ENCODE data around the gene SIGLEC15. TPM values are rescaled to one million over a fixed set of nuclear protein-coding genes. Genes with fewer than 3 reads are reported as not detected.
"Not testable (repeated sequence)": the region's sequence is repeated elsewhere in the genome, so short reads cannot be mapped to it uniquely, and the experiment has no call there.

The SIGLEC15 gene
- total RNA-seq, 3 donors from 2014 or later: 0.16 to 1.5 (median 0.66) TPM

DNA sequence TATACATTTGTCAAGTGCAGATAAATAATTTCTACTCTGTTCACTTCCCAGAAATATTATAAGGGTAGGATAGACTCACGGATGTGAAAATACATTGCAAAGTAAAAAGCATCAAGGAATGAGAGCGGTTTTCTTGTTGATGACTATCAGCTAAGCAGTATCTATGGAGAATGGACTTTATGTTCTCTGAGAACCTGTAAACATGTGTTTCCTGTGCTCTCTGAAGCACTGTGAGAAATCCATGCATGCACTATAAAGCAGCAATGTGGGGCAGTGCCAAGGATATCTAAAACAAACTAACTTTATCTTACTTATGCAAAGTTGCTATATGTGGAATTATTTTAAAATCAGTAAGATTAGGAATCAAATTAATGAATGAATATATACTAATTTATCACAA lies 4.4 kb upstream of the SIGLEC15 start:
- no peaks in the 10 kb centered on the region for H3K27me3 ChIP-seq
- no peaks in the 10 kb centered on the region for H3K4me1 ChIP-seq
- no peaks in the 10 kb centered on the region for H3K36me3 ChIP-seq
- H3K9me3 ChIP-seq: no peaks in the 10 kb centered on the region
- no peak for TF ChIP-seq POLR2A (IDR thresholded peaks at IDR 0.05)
- TF ChIP-seq POLR2AphosphoS5 (IDR thresholded peaks at IDR 0.05): no peak
- TF ChIP-seq, protein P1, sequence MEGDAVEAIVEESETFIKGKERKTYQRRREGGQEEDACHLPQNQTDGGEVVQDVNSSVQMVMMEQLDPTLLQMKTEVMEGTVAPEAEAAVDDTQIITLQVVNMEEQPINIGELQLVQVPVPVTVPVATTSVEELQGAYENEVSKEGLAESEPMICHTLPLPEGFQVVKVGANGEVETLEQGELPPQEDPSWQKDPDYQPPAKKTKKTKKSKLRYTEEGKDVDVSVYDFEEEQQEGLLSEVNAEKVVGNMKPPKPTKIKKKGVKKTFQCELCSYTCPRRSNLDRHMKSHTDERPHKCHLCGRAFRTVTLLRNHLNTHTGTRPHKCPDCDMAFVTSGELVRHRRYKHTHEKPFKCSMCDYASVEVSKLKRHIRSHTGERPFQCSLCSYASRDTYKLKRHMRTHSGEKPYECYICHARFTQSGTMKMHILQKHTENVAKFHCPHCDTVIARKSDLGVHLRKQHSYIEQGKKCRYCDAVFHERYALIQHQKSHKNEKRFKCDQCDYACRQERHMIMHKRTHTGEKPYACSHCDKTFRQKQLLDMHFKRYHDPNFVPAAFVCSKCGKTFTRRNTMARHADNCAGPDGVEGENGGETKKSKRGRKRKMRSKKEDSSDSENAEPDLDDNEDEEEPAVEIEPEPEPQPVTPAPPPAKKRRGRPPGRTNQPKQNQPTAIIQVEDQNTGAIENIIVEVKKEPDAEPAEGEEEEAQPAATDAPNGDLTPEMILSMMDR (IDR thresholded peaks at IDR 0.05): no peak
- no peak for DNase-seq (ENCODE audit: low spot score in 2 of 2)
- intact Hi-C loops (cut with DNase I; ENCODE audit: low total_unique reads): no loop called here
- no peak overlapping the region for H3K27ac ChIP-seq
- H3K4me3 ChIP-seq: no peak overlapping the region

DNA sequence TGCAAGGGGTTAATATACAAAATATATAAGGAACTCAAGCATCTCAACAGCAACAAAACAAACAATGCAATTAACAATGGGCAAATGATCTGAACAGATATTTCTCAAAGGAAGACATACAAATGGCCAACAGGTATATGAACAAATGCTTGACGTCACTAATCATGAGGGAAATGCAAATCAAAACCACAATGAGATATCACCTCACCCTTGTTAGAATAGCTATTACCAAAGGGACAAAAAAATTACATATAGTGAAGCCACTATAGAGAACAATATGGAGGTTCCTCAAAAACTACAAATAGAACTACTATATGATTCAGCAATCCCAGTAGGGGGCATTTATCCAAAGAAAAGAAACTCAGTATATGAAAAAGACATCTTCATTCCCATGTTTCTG lies 3.8 kb upstream of the SIGLEC15 start:
- Histone ChIP-seq H3K4me1 (no peaks in the 10 kb centered on the region), H3K27me3 (no peaks in the 10 kb centered on the region), H3K9me3 (no peaks in the 10 kb centered on the region), H3K36me3 (no peaks in the 10 kb centered on the region), H3K27ac (no peak overlapping the region), H3K4me3 (no peak overlapping the region)
- intact Hi-C loops (cut with DNase I; ENCODE audit: low total_unique reads): no loop called here
- DNase-seq (ENCODE audit: low spot score in 2 of 2): no peak
- TF ChIP-seq POLR2AphosphoS5 (IDR thresholded peaks at IDR 0.05) (no peak), POLR2A (IDR thresholded peaks at IDR 0.05) (no peak)
- TF ChIP-seq, protein P1 (IDR thresholded peaks at IDR 0.05): no peak

DNA sequence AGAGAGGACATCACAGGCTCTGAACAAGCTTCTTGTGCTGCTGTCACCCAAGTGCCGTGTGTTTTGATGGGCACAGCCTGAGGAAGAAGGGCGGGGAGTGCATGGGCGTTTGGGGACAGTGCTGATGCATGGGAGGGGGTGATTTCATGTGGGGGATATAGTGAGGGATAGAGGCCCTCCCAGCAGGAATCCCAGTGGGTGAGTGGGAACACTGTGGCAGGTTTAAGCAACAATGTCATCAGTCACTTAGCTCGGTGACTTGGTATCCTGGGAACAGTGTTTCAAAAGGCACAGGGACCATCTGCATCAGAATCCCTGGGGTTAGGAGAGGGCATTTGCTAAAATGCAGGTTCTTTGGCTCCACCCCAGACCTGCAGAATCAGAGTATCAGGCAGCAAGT lies 609 bp downstream of the SIGLEC15 start:
- Histone ChIP-seq H3K27ac (no peak overlapping the region), H3K36me3 (no peaks in the 10 kb centered on the region), H3K4me1 (peaks cover 4 to 9% of the 10 kb centered on the region in 2 donors), H3K9me3 (no peaks in the 10 kb centered on the region), H3K4me3 (no peak overlapping the region), H3K27me3 (no peaks in the 10 kb centered on the region)
- no peak for TF ChIP-seq POLR2A (IDR thresholded peaks at IDR 0.05)
- intact Hi-C loops (cut with DNase I; ENCODE audit: low total_unique reads): no loop called here
- no peak for DNase-seq (ENCODE audit: low spot score in 2 of 2)

DNA sequence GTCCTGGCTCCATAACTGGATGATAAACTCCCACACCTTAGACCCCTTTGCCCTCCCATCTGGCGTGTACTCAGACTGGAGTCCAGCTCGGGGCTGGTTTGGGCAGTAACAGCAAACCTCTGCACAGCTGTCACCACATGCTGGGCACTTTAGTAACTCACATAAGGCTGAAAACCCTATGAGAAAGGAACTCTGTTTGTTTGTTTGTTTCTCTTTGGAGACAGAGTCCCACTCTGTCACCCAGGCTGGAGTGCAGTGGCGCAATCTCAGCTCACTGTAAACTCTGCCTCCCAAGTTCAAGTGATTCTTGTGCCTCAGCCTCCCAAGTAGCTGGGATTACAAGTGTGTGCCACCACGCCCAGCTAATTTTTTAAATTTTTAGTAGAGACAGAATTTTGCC lies 1.2 kb downstream of the SIGLEC15 start:
- H3K36me3 ChIP-seq; H3K9me3 ChIP-seq; H3K27me3 ChIP-seq; H3K4me1 ChIP-seq; intact Hi-C loops (cut with DNase I; ENCODE audit: low total_unique reads); H3K4me3 ChIP-seq; DNase-seq (ENCODE audit: low spot score in 2 of 2); H3K27ac ChIP-seq: not testable (repeated sequence)

DNA sequence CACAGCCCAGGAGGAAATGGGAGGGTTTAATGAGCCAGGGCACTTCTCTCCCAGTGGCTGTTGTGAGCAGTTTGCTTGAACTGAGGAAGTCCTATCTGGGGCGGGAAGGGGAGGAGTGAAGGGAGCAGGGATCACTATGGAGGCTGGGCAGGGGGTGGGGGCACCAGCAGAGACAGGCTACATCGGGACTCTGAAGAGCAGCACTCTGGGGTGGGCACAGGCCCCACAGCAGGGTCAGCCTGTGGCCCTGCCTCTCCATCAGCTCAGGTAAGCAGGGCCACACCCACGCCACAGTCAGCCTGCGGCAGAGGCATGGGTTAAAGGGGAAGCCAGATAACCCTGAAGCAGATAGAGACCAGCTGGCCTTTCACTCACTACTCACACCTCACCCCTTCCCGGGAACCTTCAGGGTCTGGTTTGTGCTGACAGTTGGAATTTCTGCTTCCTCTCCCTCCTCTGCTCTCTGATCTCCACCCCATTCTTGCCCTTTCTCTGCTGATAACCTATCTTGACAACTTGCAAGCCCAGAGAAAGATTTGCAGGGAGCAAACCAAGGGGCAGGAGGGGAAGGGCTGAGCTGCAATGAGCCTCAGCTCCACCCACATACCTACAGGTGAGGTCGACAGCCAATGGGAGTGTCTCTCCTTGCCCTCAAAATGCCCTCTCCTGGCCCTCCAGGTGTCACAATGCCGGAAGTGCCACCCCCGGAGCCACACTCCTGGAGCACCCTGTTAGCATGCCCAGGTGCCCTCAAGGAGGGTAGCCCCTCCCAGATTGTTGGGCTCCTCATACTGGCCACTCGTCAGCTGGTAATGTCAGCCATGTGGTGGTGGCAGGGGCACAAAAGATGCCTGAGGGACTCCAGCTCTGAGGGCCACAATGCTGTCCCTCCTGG lies 3.7 kb downstream of the SIGLEC15 start:
- TF ChIP-seq, protein P1 (IDR thresholded peaks at IDR 0.05): no peak
- TF ChIP-seq POLR2AphosphoS5 (IDR thresholded peaks at IDR 0.05) (no peak), POLR2A (IDR thresholded peaks at IDR 0.05) (no peak)
- intact Hi-C loops (cut with DNase I; ENCODE audit: low total_unique reads): no loop called here
- H3K27me3 ChIP-seq: no peaks in the 10 kb centered on the region
- no peaks in the 10 kb centered on the region for H3K9me3 ChIP-seq
- H3K36me3 ChIP-seq: no peaks in the 10 kb centered on the region
- no peak for DNase-seq (ENCODE audit: low spot score in 2 of 2)
- H3K4me3 ChIP-seq: no peak overlapping the region
- H3K27ac ChIP-seq: no peak overlapping the region
- H3K4me1 ChIP-seq: peaks cover 4 to 9% of the 10 kb centered on the region in 2 donors

DNA sequence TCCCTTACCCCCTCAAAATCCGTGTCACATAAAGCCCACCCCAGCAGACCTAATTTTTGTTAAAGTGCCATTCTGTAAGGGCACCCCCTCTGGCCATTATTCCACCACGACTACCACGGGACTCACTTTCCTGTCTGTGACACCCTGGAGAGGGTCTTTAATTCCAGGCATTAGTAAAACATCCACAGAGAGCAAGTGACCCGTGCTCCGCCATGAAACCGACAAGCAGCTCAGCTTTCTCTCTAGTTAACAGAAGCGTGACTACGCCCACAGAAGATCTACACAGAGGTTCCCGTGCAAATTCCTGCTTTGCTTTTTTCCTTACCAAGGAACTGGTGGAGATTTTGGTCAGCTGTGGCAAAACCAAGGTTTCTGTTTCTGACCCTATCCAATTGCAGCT lies 4.4 kb downstream of the SIGLEC15 start:
- Histone ChIP-seq H3K36me3 (no peaks in the 10 kb centered on the region), H3K9me3 (no peaks in the 10 kb centered on the region), H3K27me3 (no peaks in the 10 kb centered on the region), H3K4me3 (no peak overlapping the region), H3K27ac (no peak overlapping the region), H3K4me1 (peaks cover 4 to 9% of the 10 kb centered on the region in 2 donors)
- no peak for DNase-seq (ENCODE audit: low spot score in 2 of 2)
- no peak for TF ChIP-seq POLR2A (IDR thresholded peaks at IDR 0.05)
- TF ChIP-seq, protein P1 (IDR thresholded peaks at IDR 0.05): no peak
- TF ChIP-seq POLR2AphosphoS5 (IDR thresholded peaks at IDR 0.05): no peak
- intact Hi-C loops (cut with DNase I; ENCODE audit: low total_unique reads): no loop called here

All from breast epithelium (tissue), 4 donors.